Activated CD4-positive, alpha-beta T cell treated with anti-CD3 and anti-CD28 coated beads, Interleukin-2, amount 50 U/mL, for 4 hours (primary cell): Measurements from ENCODE around the gene MGAT5.

Experiments used
- DNase-seq, 2 experiments: peaks; one replicate each; pipeline ENCODE4 v3.0.0-alpha.2; 2020

The MGAT5 gene

GRCh38 chr2:134308474-134309385 lies 54.9 kb downstream of the MGAT5 start:
- DNase-seq = no peak

GRCh38 chr2:134310107-134311079 lies 56.5 kb downstream of the MGAT5 start:
- no peak for DNase-seq

GRCh38 chr2:134312482-134312881 lies 58.6 kb downstream of the MGAT5 start:
- DNase-seq = peak in 1 of 2 experiments; percentile 16

- no peak for DNase-seq
Observed at GRCh38 chr2:134314202-134314601, 60.3 kb downstream of the MGAT5 start.

GRCh38 chr2:134314681-134315368 lies 61.0 kb downstream of the MGAT5 start:
- DNase-seq = no peak

- DNase-seq = no peak
Observed at GRCh38 chr2:134315471-134315870, 61.6 kb downstream of the MGAT5 start.

GRCh38 chr2:134319596-134320254 lies 65.9 kb downstream of the MGAT5 start:
- no peak for DNase-seq

- peak; percentile 7 to 23 for DNase-seq
Observed at GRCh38 chr2:134320930-134321329, 67.1 kb downstream of the MGAT5 start.

GRCh38 chr2:134323777-134324176 lies 69.9 kb downstream of the MGAT5 start:
- no peak for DNase-seq

- DNase-seq = no peak
Observed at GRCh38 chr2:134324430-134324829, 70.6 kb downstream of the MGAT5 start.

- DNase-seq = no peak
Observed at GRCh38 chr2:134324947-134325346, 71.1 kb downstream of the MGAT5 start.

GRCh38 chr2:134325696-134326095 lies 71.8 kb downstream of the MGAT5 start:
- DNase-seq = no peak

GRCh38 chr2:134327367-134327766 lies 73.5 kb downstream of the MGAT5 start:
- no peak for DNase-seq

GRCh38 chr2:134331081-134331480 lies 77.2 kb downstream of the MGAT5 start:
- no peak for DNase-seq

GRCh38 chr2:134333646-134334189 lies 79.8 kb downstream of the MGAT5 start:
- no peak for DNase-seq

GRCh38 chr2:134334542-134335353 lies 80.9 kb downstream of the MGAT5 start:
- no peak for DNase-seq

GRCh38 chr2:134335601-134336000 lies 81.7 kb downstream of the MGAT5 start:
- no peak for DNase-seq

- no peak for DNase-seq
Observed at GRCh38 chr2:134336352-134336751, 82.5 kb downstream of the MGAT5 start.

GRCh38 chr2:134336921-134337320 lies 83.0 kb downstream of the MGAT5 start:
- no peak for DNase-seq

- no peak for DNase-seq
Observed at GRCh38 chr2:134337631-134338030, 83.8 kb downstream of the MGAT5 start.

- no peak for DNase-seq
Observed at GRCh38 chr2:134338208-134338607, 84.3 kb downstream of the MGAT5 start.
